CMK (cell line): ENCODE data around the gene TSPAN31.

ENCODE experiments used
- DNase-seq: peaks from one replicate; pipeline ENCODE4 v3.0.0-alpha.2; 2010; ENCODE audit warnings: low read depth

TSPAN31 gene

GRCh38 chr12:57735952-57736740 lies 8.7 kb upstream of the TSPAN31 start:
- DNase-seq, result no peak

GRCh38 chr12:57736741-57737466 lies 7.9 kb upstream of the TSPAN31 start:
- DNase-seq, result no peak

- DNase-seq, result no peak
Observed at GRCh38 chr12:57737467-57738460, 7.1 kb upstream of the TSPAN31 start.

GRCh38 chr12:57738661-57739237 lies 6.1 kb upstream of the TSPAN31 start, which contains the start of gene AGAP2:
TSS of gene AGAP2 (minus strand) at chr12:57738742. CDS start at chr12:57738246, 496 bp downstream.
- no peak for DNase-seq

- no peak for DNase-seq
Observed at GRCh38 chr12:57739387-57739786, 5.5 kb upstream of the TSPAN31 start.

- no peak for DNase-seq
Observed at GRCh38 chr12:57739914-57740538, 4.8 kb upstream of the TSPAN31 start.

GRCh38 chr12:57740656-57741412 lies 4.0 kb upstream of the TSPAN31 start:
- DNase-seq, result no peak

GRCh38 chr12:57741413-57741789 lies 3.4 kb upstream of the TSPAN31 start:
- no peak for DNase-seq

- DNase-seq, result peak; percentile 74
Observed at GRCh38 chr12:57741844-57742738, 2.7 kb upstream of the TSPAN31 start.

- no peak for DNase-seq
Observed at GRCh38 chr12:57743769-57744168, 1.1 kb upstream of the TSPAN31 start.

- DNase-seq, result peak; percentile 77
Observed at GRCh38 chr12:57744194-57744776, 554 bp upstream of the TSPAN31 start.

- DNase-seq, result no peak
Observed at GRCh38 chr12:57745485-57745881, 644 bp downstream of the TSPAN31 start.

- no peak for DNase-seq
Observed at GRCh38 chr12:57746025-57746424, 1.2 kb downstream of the TSPAN31 start.

- no peak for DNase-seq
Observed at GRCh38 chr12:57749061-57749460, 4.2 kb downstream of the TSPAN31 start.

GRCh38 chr12:57750561-57751431 lies 6.0 kb downstream of the TSPAN31 start:
- no peak for DNase-seq

- DNase-seq, result no peak
Observed at GRCh38 chr12:57751432-57751787, 6.6 kb downstream of the TSPAN31 start.

- DNase-seq, result peak; percentile 99
Observed at GRCh38 chr12:57751788-57752667, 7.2 kb downstream of the TSPAN31 start, which contains the start of gene CDK4. TSS of gene CDK4 (minus strand) at chr12:57752310. CDS start at chr12:57751717, 593 bp downstream.
